HFF-Myc (cell line): ENCODE results near the gene ZNF33A.

Experiments
- DNase-seq: peaks from one replicate; pipeline ENCODE4 v3.0.0-alpha.2; 2011; ENCODE audit warnings: low read depth; ENCODE audit errors: extremely low read depth
- H3K4me3 ChIP-seq: replicated peaks from 2 replicates; pipeline ENCODE4 v1.5.1; 2011; ENCODE audit warnings: low read depth, mild to moderate bottlenecking, control low read depth, low read length
- TF ChIP-seq, protein P1 (sequence below): IDR thresholded peaks from 2 replicates; pipeline ENCODE4 v1.5.1; 2012; ENCODE audit warnings: mild to moderate bottlenecking, low read depth, low read length, control low read depth; ENCODE audit errors: missing control alignments

The ZNF33A gene

DNA sequence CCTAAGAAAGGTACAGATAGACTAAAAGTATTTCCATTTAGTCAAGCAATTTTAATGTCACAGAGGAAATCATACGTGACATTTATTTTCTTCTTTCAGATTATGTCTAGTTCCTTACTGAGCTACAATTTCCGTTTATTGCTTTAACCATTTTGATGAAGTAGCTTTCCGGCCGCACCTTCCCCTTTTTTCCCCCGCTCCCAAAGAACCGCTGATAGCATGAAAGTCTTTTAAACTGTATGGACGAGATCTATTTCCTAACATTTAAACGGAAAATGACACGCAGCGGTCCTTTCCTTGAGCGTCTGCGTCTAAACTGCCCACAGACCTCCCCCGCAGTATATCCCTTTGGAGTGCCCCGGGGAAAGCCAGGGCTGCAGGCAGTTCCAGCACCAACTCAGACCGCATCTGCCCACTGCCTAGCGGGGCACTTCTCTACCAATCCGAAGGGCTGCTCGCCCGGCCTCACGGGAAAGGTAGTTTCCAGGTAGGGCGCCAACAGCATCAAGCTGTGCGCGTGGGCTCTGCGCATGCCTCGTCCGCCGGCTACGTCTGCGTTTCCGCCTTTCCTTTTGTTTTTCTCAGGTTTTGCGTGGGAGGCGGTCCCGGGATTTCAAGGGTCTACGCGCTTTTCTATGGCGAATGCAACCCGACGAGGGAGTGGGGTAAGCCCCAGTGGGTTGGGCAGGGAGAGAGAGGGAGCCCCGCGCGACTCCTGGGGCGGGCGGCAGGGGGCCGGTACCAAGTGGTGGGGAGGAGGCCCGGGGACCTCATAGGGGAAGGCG, at the start of gene ZNF33A:
ZNF33A (plus strand) TSS at position 557 of the 785 bp plus-strand sequence. CDS start 1,667 bp downstream, outside the sequence.
- peak; percentile 74 for DNase-seq
- peak within 1 kb of the TSS; percentile 51 for H3K4me3 ChIP-seq
- TF ChIP-seq, protein P1, sequence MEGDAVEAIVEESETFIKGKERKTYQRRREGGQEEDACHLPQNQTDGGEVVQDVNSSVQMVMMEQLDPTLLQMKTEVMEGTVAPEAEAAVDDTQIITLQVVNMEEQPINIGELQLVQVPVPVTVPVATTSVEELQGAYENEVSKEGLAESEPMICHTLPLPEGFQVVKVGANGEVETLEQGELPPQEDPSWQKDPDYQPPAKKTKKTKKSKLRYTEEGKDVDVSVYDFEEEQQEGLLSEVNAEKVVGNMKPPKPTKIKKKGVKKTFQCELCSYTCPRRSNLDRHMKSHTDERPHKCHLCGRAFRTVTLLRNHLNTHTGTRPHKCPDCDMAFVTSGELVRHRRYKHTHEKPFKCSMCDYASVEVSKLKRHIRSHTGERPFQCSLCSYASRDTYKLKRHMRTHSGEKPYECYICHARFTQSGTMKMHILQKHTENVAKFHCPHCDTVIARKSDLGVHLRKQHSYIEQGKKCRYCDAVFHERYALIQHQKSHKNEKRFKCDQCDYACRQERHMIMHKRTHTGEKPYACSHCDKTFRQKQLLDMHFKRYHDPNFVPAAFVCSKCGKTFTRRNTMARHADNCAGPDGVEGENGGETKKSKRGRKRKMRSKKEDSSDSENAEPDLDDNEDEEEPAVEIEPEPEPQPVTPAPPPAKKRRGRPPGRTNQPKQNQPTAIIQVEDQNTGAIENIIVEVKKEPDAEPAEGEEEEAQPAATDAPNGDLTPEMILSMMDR, result no peak

DNA sequence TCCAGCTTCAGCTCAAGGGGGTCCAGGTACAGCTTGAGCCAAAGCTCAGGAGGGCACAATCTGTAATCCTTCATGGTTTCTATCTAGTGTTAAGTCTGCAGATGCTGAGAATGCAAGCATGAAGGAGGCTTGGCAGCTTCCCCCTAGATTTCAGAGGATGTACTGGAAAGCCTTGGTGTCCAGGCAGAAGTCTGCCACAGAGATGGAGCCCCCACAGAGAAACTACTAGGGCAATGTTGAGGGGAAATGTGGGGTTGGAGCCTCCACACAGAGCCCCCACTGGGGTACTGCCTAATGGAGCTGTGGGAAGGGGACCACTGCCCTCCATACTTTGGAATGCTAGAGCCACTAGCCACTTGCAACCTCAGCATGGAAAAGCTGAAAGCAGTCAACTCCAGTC, 45.5 kb upstream of the ZNF33A start:
- TF ChIP-seq, protein P1, result no peak
- no peak for DNase-seq
- H3K4me3 ChIP-seq, result no peak overlapping the region

DNA sequence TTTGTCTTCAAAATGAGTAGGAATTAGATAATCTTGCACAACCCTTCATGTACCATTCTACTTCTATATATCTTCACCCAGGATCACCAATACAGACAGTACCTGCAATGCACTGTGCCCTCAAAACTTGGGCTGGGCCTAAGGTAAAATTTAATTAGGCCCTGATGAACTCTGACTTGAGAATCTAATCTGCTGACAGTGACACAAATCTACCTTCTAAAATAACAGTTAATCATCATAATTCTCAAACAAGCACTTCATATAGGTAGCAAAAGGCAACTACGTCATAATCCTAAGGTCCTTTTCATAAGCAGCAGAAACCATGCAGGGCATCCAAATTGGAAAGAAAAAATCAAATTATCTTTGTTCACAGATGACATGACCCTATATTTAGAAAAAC, 38.1 kb upstream of the ZNF33A start:
- H3K4me3 ChIP-seq, result no peak overlapping the region
- DNase-seq, result no peak
- TF ChIP-seq, protein P1, result no peak

DNA sequence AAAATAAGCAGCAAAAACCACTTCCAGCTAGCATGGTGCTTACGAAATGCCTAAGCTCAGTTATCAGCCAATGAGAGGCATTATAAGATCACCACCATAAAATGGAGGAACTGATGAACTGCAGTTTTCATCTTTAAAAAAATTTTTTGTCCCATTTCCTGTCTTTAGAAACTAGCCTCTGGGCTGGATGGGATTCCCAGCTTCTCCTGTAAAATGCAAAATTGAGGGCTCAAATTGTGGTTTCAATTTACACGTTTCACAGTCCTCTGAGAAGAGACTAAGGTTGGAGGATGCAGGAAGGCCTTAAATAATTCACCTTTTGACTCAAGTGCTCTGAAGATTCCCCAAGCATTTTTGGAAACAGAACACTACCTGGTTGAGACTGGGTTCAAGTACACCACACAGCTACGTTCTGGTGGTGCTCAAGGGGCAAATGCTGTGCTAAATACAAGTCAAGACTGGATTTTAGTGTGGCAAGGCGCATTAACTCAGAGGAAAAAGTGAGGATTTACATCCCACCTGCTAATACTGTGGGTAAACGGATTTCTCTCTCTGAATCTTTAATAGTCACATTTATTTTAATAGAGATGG, 35.0 kb upstream of the ZNF33A start:
- DNase-seq, result peak; percentile 1
- peak overlapping the region; percentile 66 for H3K4me3 ChIP-seq
- TF ChIP-seq, protein P1, result no peak

DNA sequence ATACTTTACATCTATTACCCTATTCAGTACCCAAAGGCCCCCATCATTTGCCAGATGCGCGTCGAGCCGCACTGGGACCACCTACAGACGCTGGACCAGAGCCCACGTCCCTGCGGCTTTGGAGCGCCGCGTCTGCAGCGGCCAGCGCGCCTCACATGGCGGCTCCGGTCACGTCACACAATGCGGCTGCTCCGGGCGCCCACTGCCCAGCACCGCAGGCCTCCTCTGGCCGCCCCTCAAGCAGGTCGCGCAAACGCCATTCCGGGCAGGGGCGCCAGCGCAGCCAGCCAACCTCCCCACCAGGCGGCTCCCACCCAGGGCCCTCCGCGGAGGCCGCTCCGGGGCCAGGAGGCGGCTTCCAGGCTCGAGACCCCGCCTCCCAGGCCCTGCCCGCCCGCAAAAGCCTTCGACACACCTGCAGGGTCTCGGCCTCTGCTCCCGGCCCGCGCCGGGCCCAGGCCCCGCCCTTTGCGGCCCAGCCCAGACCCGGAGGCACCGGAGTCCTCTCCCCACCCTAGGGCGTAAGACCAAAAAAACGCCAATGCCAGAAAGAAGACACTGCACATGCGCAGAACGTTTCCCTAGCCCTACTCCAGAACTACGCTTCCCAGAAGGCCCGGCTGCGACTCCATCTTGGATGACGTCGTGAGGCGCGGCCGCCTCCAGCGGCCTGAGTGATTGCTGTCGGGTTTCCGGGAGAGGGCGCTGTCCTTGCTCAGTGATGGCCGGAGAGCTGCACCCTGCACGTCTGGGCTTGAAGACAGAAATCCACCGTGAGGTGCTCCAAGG, 34.2 kb upstream of the ZNF33A start, which contains the start of gene ZNF25:
ZNF25 (minus strand) TSS at position 557 of the 789 bp plus-strand sequence. CDS start 4,925 bp downstream, outside the sequence.
- TF ChIP-seq, protein P1, result peak; percentile 96
- peak; percentile 98 for DNase-seq
- H3K4me3 ChIP-seq, result peak within 1 kb of the TSS; percentile 66

DNA sequence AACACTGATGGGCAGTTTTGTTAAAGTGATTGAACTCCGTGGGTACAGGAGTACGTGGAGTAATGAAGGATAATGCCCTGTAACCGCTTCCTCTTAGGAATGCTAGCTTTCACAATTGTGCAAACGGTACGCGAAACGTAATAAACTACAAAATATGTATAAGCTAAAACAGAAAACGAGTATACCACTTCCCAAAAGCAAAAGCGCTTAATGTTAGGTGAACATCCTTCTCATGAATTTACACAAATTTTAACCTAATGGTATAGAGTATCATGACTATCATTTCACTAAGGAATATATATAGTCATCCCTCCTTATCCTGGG, 33.6 kb upstream of the ZNF33A start:
- no peak for DNase-seq
- TF ChIP-seq, protein P1, result no peak
- peak overlapping the region; percentile 66 for H3K4me3 ChIP-seq
